Measurements from ENCODE around the gene FXYD2.

DNA sequence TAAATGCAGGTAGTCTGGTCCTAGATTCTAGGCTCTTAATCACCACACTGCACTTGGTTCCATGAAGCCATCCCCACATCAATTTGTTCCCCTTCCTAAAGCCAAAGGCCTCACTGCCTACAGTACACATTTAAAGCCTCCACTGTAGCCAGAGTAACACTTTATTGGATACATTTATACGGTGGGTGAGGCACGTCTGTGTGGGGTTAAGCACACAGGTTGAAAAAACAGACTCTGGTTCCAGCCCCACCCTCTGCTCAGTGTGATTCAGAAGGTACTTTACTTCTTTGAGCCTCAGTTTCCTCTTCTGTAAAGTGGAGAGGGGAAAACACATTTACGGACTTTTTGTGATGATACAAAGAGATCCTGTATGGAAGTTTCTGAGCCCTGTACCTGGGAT, 50.0 kb downstream of the FXYD2 start:
- TF ChIP-seq POLR2AphosphoS5 (IDR thresholded peaks at IDR 0.05; ENCODE audit: insufficient read depth, low read depth, low read length) (no peak), POLR2A (IDR thresholded peaks at IDR 0.05; ENCODE audit: low read depth, low read length) (no peak), EZH2 (IDR thresholded peaks at IDR 0.05; ENCODE audit: borderline replicate concordance, low read depth, low read length, severe bottlenecking) (no peak), MYC (IDR thresholded peaks at IDR 0.05; ENCODE audit: low read depth, low read length) (no peak), GATA2 (IDR thresholded peaks at IDR 0.05; ENCODE audit: insufficient read depth, insufficient read length, low read depth, low read length) (no peak), JUN (IDR thresholded peaks at IDR 0.05; ENCODE audit: borderline replicate concordance, insufficient read depth, insufficient read length, low read depth) (no peak), FOS (IDR thresholded peaks at IDR 0.05; ENCODE audit: borderline replicate concordance, insufficient read depth, low read length) (no peak)
- TF ChIP-seq, protein P1, sequence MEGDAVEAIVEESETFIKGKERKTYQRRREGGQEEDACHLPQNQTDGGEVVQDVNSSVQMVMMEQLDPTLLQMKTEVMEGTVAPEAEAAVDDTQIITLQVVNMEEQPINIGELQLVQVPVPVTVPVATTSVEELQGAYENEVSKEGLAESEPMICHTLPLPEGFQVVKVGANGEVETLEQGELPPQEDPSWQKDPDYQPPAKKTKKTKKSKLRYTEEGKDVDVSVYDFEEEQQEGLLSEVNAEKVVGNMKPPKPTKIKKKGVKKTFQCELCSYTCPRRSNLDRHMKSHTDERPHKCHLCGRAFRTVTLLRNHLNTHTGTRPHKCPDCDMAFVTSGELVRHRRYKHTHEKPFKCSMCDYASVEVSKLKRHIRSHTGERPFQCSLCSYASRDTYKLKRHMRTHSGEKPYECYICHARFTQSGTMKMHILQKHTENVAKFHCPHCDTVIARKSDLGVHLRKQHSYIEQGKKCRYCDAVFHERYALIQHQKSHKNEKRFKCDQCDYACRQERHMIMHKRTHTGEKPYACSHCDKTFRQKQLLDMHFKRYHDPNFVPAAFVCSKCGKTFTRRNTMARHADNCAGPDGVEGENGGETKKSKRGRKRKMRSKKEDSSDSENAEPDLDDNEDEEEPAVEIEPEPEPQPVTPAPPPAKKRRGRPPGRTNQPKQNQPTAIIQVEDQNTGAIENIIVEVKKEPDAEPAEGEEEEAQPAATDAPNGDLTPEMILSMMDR (IDR thresholded peaks at IDR 0.05; ENCODE audit: extremely low read depth in 1 of 2, insufficient read depth in 1 of 2, low read depth in 1 of 2, low read length in 2 of 2): no peak
- TF ChIP-seq, protein P2, sequence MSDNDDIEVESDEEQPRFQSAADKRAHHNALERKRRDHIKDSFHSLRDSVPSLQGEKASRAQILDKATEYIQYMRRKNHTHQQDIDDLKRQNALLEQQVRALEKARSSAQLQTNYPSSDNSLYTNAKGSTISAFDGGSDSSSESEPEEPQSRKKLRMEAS (IDR thresholded peaks at IDR 0.05; ENCODE audit: insufficient read depth, insufficient read length): no peak

Data from endothelial cell of umbilical vein (primary cell).